NT2/D1 (cell line): ENCODE data around the gene HAUS6.

ENCODE experiments used
- SUZ12 ChIP-seq: IDR thresholded peaks from 2 replicates; pipeline ENCODE4 v1.6.1; 2011; ENCODE audit not compliant: insufficient read length, insufficient read depth; ENCODE audit errors: extremely low read depth
- YY1 ChIP-seq: IDR thresholded peaks from 2 replicates; pipeline ENCODE4 v1.6.1; 2011; ENCODE audit not compliant: insufficient read length, insufficient read depth
- ZNF274 ChIP-seq: IDR thresholded peaks from 2 replicates; pipeline ENCODE4 v1.6.1; 2011; ENCODE audit warnings: mild to moderate bottlenecking, low read depth, low read length

- TF ChIP-seq SUZ12: no peak
- no peak for TF ChIP-seq YY1
- no peak for TF ChIP-seq ZNF274
Observed at GRCh38 chr9:19120877-19121276, 18.2 kb upstream of the HAUS6 start.
